Loucy (cell line): ENCODE measurements around the gene FOXO6.

ENCODE experiments used
- H2AFZ ChIP-seq: fragments of 200-600 bp; sonication (generic); 2 replicates; pipeline ENCODE4 v1.6.0; 2016; ENCODE audit warnings: antibody characterized with exemption, mild to moderate bottlenecking, low read length, moderate library complexity
- H3F3A ChIP-seq: fragments of 200-600 bp; 2 replicates; pipeline ENCODE4 v1.6.0; 2016; ENCODE audit warnings: antibody characterized with exemption, low read depth, mild to moderate bottlenecking
- H3K27me3 ChIP-seq: fragments of 200-600 bp; sonication (generic); 2 replicates; pipeline ENCODE4 v1.6.1; 2014; ENCODE audit warnings: low read length, mild to moderate bottlenecking; ENCODE audit not compliant: insufficient read depth, poor library complexity, severe bottlenecking
- H3K36me3 ChIP-seq: fragments of 200-600 bp; sonication (generic); 2 replicates; pipeline ENCODE4 v1.6.1; 2016; ENCODE audit warnings: low read length; ENCODE audit not compliant: insufficient read depth
- H3K4me1 ChIP-seq: fragments of 200-600 bp; sonication (generic); 2 replicates; pipeline ENCODE4 v1.5.1; 2014; ENCODE audit warnings: low read length, mild to moderate bottlenecking; ENCODE audit not compliant: insufficient read depth, poor library complexity, severe bottlenecking
- H3K4me2 ChIP-seq: fragments of 200-600 bp; sonication (generic); 2 replicates; pipeline ENCODE4 v1.6.0; 2014; ENCODE audit warnings: antibody characterized with exemption, low read length, low read depth, mild to moderate bottlenecking; ENCODE audit not compliant: poor library complexity, severe bottlenecking
- H3K4me3 ChIP-seq: fragments of 200-600 bp; sonication (generic); 2 replicates; pipeline ENCODE4 v1.5.1; 2014; ENCODE audit warnings: low read length, mild to moderate bottlenecking, mixed read lengths; ENCODE audit not compliant: poor library complexity, severe bottlenecking
- H3K79me2 ChIP-seq: fragments of 200-600 bp; sonication (generic); 2 replicates; pipeline ENCODE4 v1.6.1; 2014; ENCODE audit warnings: low read length; ENCODE audit not compliant: insufficient read depth
- H3K9ac ChIP-seq: fragments of 200-600 bp; sonication (generic); 2 replicates; pipeline ENCODE4 v1.6.0; 2014; ENCODE audit warnings: mild to moderate bottlenecking, low read depth, low read length, moderate library complexity; ENCODE audit not compliant: poor library complexity, severe bottlenecking
- H3K9me2 ChIP-seq: fragments of 200-600 bp; sonication (generic); replicated peaks from 2 replicates; pipeline ENCODE4 v1.6.1; 2016; ENCODE audit warnings: low read depth, low read length, mixed read lengths
- H3K9me3 ChIP-seq: fragments of 200-600 bp; sonication (generic); 2 replicates; pipeline ENCODE4 v1.6.1; 2014; ENCODE audit warnings: mild to moderate bottlenecking, antibody characterized with exemption, low read length, low read depth; ENCODE audit not compliant: insufficient read depth
- H4K20me1 ChIP-seq: fragments of 200-600 bp; sonication (generic); 2 replicates; pipeline ENCODE4 v1.6.0; 2014; ENCODE audit warnings: antibody characterized with exemption, low read length, mild to moderate bottlenecking; ENCODE audit not compliant: insufficient read depth, poor library complexity, severe bottlenecking
- CTCF ChIP-seq: fragments of 200-600 bp; sonication (generic); conservative IDR thresholded peaks from 2 replicates; pipeline ENCODE4 v1.5.1; 2014; ENCODE audit warnings: mild to moderate bottlenecking, antibody characterized with exemption, low read length
- EZH2phosphoT487 ChIP-seq: fragments of 200-600 bp; IDR thresholded peaks from 2 replicates; pipeline ENCODE4 v1.6.1; 2018; ENCODE audit warnings: antibody characterized with exemption, mild to moderate bottlenecking, moderate library complexity, borderline replicate concordance

The FOXO6 gene

DNA sequence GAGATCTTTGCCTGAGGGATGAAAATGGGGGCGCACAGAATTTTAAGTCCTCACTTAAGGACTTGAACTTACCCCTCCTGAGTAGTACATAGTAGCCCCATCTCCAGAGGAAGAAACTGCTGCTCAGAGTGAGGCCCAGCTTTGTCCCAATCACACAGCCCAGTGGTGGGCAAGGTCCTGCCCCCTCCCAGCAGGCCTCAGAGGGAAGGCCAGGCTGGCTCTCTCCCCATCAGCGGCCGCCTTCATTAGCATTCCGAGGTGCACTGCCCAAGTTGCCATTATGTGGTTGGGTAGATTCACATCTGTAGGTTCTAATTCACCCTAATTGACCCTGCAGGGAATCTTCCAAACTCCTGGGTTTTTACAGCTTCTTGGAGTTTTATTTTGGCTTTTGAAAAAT is 59.1 kb downstream of the FOXO6 start:
- H3K9ac ChIP-seq = no peak overlapping the region
- H3K36me3 ChIP-seq = no peaks in the 10 kb centered on the region
- no peak overlapping the region for H3K4me2 ChIP-seq
- H4K20me1 ChIP-seq = no peaks in the 10 kb centered on the region
- no peaks in the 10 kb centered on the region for H3K9me2 ChIP-seq
- H2AFZ ChIP-seq = no peak overlapping the region
- H3F3A ChIP-seq = no peaks in the 10 kb centered on the region
- H3K79me2 ChIP-seq = no peaks in the 10 kb centered on the region
- no peak for TF ChIP-seq CTCF
- TF ChIP-seq EZH2phosphoT487 = no peak
- no peaks in the 10 kb centered on the region for H3K27me3 ChIP-seq
- no peaks in the 10 kb centered on the region for H3K9me3 ChIP-seq
- H3K4me3 ChIP-seq = no peak overlapping the region
- H3K4me1 ChIP-seq = peaks cover 1% of the 10 kb centered on the region

- Histone ChIP-seq H4K20me1 (no peaks in the 10 kb centered on the region), H3K4me3 (no peak overlapping the region), H3K9me3 (no peaks in the 10 kb centered on the region), H3F3A (no peaks in the 10 kb centered on the region), H3K9ac (no peak overlapping the region), H3K27me3 (no peaks in the 10 kb centered on the region), H3K9me2 (no peaks in the 10 kb centered on the region), H3K4me1 (no peaks in the 10 kb centered on the region), H3K4me2 (no peak overlapping the region), H2AFZ (no peak overlapping the region), H3K79me2 (no peaks in the 10 kb centered on the region), H3K36me3 (no peaks in the 10 kb centered on the region)
- TF ChIP-seq EZH2phosphoT487 (no peak), CTCF (no peak)
Observed at GRCh38 chr1:41420860-41421259, 59.6 kb downstream of the FOXO6 start.

GRCh38 chr1:41422306-41422705 is 61.1 kb downstream of the FOXO6 start:
- no peak overlapping the region for H3K9ac ChIP-seq
- no peak overlapping the region for H3K4me3 ChIP-seq
- no peaks in the 10 kb centered on the region for H3K9me3 ChIP-seq
- no peaks in the 10 kb centered on the region for H3K79me2 ChIP-seq
- H2AFZ ChIP-seq = no peak overlapping the region
- no peaks in the 10 kb centered on the region for H3K9me2 ChIP-seq
- no peaks in the 10 kb centered on the region for H3K36me3 ChIP-seq
- no peaks in the 10 kb centered on the region for H3K4me1 ChIP-seq
- no peaks in the 10 kb centered on the region for H4K20me1 ChIP-seq
- no peak overlapping the region for H3K4me2 ChIP-seq
- H3K27me3 ChIP-seq = no peaks in the 10 kb centered on the region
- TF ChIP-seq EZH2phosphoT487 = no peak
- TF ChIP-seq CTCF = no peak
- no peaks in the 10 kb centered on the region for H3F3A ChIP-seq
